HG02840 (cell line): ENCODE measurements around the gene ZNF446.

Experiments
- ATAC-seq: cut with Tn5 transposase; IDR thresholded peaks from one replicate; pipeline ENCODE4 v1.9.1; 2021; ENCODE audit warnings: mild to moderate bottlenecking, moderate library complexity, moderate number of reproducible peaks; ENCODE audit not compliant: unreplicated experiment, low FRiP score

ZNF446 gene

DNA sequence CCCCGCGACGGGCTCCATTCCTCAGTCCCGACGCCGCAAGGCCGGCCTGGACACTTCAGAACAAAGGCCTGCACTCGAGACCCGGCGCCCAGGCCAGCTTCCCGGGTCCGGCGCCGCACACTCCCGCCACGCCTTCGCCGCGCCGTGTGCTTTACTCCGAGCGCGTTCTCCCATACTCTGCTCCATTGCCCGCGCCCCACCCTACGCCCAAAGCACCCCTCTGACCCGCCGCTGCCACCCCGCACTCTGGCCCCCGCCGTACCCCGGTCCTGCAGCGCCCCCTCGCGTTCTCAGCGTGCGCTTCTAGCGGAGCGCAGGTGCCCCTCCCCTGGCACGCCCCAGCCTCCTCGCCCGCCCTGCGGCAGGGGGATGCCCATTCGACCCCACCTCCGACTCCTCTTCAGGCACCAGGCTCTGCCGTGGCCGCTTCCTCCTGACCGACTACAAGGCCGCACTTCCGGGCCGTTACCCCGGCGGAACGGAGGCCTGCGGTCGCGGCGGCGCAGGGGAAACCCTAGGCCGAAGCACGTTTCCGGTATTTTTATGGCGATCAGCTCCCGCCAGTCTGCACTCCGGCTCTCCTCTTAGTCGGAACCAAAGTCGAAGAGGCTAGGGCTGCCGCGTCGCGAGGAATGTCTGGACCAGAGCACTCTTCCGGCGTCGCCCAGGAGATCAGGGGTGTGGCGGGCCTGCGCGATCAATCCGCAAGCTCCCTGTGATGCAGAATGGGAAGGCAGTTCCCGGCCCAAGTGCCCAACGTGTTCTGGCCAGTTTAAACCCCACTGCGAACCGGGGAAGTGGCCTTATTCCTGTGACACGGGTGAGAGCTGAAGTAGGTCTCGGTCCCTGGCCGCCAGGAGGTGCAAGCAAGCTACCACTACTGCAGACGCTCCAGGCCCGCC lies 43.5 kb downstream of the ZNF446 start, which contains the start of gene ZBTB45:
Gene ZBTB45, minus strand, starts transcription at position 456 of the 902 bp plus-strand sequence. CDS start 2,137 bp downstream, outside the sequence.
- ATAC-seq = peak; percentile 78

DNA sequence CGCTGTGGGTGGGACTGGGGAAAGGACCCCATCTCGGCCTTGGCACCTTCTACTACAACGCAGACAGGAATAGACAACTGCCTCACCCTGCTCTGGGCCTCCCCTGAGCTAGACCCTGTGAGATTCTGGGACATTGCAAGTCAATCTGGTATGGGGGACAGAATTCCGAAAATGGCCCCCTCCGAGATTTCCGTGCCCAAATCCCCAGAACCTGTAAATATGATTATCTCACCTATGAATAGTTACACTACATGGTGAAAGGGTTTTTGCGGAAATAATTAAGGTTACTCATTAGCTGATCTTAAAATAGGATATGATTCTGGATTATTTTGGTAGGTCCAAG lies 44.1 kb downstream of the ZNF446 start:
- ATAC-seq = no peak

DNA sequence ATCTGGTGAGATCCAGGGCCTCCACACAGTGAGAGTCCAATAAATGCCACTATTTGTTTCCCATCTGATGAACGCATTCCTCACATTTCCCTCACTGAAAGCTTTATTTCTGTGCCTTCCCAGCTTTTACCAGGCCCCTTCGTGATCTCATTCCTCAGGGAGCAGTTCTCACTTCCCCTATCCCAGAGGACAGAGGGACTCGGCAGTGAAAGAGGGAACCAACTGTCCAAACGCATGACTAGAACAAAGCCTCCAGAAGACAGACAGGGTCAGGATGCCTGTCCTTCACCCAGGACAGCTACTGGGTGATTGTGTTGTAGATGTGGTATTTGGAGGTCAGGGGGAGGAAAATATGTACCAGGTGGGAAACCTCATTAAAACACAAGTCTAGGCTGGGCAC lies 45.5 kb downstream of the ZNF446 start:
- ATAC-seq = no peak

DNA sequence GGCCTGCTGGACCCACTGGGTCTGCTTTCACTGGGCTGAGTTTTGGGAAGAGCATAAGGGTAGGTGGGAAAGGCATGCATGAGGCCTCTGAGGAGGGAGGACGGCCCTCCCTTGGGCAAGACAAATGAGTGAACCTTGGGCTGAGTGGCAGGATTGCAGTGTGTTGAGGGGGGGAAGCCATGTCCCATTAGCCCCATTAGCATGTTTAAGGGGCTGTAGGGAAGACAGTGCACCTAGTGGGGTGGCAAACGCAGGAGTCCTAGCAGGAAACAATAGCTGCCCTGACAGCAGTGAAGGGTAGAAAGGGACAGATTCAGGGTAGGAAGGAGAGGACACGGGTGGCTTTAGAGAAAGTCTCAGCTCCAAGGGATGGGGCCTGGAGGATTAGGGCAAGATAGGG lies 46.6 kb downstream of the ZNF446 start:
- no peak for ATAC-seq

DNA sequence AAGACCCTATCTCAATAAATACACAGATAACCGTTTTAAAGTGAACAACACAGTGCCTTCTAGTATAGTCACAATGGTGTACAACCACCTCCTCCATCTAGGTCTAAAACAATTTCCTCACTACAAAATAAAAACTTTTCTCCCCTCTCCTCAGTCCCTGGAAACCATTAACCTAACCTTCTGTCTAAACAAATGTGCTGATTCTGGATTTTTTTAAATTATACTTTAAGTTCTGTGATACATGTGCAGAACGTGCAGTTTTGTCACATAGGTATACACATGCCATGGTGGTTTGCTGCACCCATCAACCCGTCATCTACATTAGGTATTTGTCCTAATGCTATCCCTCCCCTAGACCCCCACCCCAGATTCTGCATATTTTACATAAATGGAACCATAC lies 53.3 kb downstream of the ZNF446 start:
- no peak for ATAC-seq
